HG03196 (cell line): ENCODE data around the gene ATP10B.
"Not testable (repeated sequence)": the region's sequence is repeated elsewhere in the genome, so short reads cannot be mapped to it uniquely, and the experiment has no call there.

Experiments used
- ATAC-seq: cut with Tn5 transposase; IDR thresholded peaks from one replicate; pipeline ENCODE4 v1.9.1; 2021; ENCODE audit not compliant: unreplicated experiment

The ATP10B gene

GRCh38 chr5:160833806-160834205, 18.2 kb downstream of the ATP10B start:
- ATAC-seq: no peak

DNA sequence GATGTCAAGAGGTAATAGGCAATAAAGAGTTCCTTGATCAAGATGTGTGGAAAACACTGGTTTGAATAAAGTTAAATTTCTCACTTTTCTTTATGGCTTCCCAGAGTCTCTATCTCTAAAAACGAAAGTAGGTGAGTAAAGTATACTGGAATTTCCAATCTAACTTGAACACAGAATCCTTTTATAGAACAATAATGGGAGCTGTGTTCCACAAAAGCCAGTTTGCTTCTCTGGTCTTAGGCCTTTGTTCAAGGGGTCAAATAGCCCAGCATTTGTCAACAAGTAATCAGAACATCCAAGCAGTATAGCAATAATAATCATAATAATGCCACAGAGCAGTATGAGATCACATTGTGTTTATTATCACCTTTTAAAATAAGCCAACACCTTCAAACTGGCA, 20.2 kb downstream of the ATP10B start:
- ATAC-seq: no peak

GRCh38 chr5:160824301-160825001, 27.6 kb downstream of the ATP10B start:
- ATAC-seq: no peak

DNA sequence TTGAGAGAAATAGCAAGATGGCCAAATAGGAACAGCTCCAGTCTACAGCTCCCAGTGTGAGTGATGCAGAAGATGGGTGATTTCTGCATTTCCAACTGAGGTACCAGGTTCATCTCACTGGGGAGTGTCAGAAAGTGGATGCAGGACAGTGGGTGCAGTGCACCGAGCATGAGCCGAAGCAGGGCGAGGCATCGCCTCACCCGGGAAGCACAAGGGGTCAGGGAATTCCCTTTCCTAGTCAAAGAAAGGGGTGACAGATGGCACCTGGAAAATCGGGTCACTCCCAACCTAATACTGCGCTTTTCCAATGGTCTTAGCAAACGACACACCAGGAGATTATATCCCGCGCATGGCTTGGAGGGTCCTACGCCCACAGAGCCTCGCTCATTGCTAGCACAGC, 39.0 kb downstream of the ATP10B start:
- ATAC-seq: not testable (repeated sequence)

- ATAC-seq: no peak
These were observed 46.6 kb downstream of the ATP10B start for GRCh38 chr5:160805376-160805775.

GRCh38 chr5:160802592-160802991, 49.4 kb downstream of the ATP10B start:
- no peak for ATAC-seq

DNA sequence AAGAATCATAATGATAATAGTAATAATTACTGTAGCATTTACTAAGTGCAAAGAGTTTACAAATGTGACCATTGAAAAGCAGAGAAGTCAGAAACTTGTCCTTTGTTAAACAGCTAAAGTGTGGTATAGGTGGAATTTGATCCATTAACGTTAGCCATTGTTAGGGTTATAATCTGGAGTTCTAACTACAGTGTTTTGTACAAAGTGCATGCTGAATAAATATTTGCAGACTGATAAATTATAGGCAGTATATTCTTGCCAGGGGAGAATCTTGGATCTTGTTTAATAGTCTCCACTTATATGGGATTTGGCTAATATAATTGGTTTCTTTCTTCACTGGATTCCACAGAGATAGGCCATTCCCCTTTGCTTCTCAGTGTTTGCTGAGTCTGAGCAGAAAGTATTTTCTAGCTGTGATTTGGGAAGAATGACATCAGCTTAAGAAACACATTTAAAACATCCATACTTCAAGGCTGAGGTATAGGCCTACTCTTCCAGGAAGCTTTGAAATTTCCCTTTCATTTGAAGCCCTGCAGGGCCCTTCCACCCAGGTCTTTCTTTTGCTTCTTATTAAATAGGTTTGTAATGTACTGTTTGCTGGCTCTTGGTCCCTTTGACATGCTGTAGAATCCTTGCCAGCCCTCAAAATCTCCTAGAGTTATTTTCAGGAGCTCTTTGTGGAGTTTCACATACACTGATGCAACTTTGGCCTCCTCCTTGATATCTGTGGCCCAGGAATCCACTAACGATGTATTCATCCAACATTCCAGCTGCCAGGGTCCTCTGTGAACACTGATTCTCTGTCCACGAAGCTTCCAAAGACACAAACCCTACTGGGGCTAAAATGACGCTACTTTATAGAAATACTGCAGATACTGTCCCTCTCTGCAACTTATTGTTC, 51.4 kb downstream of the ATP10B start:
- ATAC-seq: no peak

DNA sequence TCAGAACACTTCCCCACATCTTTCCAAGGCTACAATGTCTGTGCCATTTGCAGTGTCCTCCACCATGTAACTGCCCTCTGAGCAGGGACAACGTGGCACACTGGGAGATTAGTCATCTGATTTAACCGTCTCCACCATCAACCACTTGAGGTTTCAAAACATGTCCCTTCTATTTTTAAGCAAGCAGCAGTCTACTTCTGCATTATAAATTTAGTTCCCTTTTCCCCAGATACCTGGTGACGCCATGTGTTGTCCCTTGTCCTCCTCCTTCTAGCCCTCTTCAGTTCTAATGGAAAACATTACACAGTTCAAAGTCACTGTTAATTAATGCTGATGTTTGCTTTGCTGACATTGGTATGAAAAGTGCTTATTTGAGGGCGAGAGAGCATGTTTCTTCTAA, 52.8 kb downstream of the ATP10B start:
- peak; percentile 63 for ATAC-seq

DNA sequence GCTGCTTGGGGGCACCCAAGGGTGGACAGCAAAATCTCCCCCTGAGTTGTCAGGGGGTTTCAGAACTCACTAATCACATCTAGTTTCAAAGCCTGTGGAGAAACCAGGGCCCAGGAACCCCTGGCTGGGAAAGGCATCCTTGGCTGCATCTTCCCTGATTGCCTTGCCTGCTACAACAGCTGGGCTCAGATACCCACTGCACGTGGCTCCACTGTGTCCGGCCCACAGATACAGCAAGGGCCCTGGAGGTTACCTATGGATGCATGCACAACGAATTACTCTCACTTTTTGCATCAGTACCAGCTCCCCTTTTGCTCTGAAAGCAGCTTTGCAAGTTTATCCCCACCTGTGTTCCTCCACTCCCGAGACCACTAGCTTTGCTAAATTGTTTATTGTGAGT, 55.0 kb downstream of the ATP10B start:
- no peak for ATAC-seq

DNA sequence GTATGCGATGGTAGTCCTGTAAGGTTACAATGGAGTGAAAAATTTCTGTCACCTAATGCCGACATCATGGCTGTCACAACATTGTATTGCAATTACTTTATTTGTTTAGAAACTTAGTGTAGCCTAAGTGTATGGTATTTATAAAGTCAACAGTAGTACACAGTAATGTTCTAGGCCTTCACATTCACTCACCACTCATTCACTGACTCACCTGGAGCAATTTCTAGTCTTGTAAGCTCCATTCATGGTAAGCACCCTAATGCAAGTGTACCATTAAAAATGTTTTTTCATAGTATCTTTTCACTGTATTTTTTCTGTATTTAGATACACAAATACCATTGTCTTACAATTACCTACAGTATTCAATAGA, 58.5 kb downstream of the ATP10B start:
- no peak for ATAC-seq

DNA sequence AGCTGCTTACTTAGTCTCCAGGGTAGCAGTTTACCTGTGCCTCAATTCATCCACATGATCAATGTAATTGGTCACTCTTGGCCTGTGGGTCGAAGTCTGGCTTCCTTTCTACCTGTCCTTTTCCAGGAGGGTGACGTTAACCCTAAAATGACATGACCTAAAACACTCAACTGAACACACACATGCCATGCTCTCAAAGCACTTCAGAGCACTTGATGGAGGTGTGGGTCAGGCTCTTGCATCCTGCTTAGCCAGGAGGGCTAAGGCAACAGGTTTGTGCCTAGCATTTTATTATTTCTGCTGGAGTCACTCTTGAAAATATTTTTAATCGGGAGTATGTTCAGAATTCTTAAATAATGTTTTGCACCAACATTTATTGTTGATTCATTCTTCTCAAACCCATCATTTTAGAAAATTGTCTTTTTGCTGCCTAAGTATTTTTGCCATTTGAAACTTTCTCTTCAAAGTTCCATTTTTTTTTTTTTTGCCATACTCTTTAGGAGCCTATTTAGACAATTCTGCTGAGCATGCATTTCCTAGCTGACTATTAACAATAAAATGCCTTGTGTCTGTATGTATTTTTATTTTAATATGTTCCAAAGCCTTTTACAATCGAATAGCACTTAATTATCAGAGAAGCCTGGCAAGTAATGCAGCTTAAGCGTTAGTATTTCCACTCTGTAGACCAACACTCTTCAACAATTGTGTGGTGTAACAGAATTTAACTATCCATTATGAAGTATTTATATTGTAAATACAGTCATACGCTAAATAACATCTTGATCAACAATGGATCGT, 59.1 kb downstream of the ATP10B start:
- ATAC-seq: no peak

- no peak for ATAC-seq
These were observed 59.7 kb downstream of the ATP10B start for GRCh38 chr5:160792281-160792680.

DNA sequence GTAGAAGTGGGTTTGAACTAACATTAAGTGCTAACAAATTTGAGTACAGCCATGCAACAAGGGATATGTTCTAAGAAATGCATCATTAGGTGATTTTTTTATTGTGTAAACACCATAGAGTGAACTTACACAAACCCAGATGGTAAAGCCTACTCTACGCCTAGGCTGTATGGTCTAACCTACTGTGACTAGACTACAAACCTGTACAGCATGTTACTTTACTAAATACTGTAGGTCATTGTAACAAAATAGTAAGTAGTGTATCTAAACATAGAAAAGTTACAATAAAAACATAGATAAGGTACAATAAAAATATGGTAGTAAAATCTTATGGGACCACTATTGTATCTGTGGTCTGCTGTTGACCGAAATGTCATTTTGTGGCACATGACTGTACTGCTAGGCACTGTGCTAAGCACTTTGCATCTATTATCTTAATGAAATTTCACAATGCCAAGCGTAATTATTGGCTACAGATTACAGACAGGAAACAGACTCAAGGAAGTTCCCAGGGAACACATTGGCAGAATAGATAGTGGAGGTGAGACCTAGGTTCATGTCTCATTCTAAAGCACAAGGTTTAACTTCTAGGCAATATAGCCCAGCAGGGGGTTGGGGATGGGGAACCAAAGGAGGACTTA, 62.7 kb downstream of the ATP10B start:
- no peak for ATAC-seq

DNA sequence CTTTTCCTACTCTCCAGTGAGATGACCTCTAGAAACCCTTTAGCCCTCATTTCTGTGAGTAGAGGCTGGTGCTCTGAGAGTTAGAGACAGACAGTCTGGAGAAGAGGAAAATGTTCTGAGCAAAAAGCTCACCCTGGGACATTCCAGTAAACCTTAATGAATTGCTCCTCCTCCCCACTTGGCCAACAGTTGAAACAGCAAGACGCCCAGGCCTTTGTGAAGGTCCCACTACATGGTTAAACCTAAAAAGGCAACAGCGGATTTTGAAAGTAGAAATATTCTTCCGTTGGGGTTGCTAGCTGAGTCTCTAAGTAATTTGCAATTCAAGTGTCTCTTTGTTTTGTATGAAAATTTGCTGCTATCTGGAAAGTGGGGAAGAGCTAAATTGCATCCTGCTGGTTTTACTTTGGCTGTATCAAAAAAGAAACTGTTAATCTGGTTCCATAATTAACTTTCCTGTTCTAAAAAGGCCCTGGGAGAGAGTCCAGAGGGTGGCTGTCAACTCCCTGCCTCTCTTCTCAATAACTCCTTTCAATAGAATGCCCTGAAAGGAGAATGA, 63.8 kb downstream of the ATP10B start:
- no peak for ATAC-seq

- no peak for ATAC-seq
These were observed 64.8 kb downstream of the ATP10B start for GRCh38 chr5:160787240-160787639.

DNA sequence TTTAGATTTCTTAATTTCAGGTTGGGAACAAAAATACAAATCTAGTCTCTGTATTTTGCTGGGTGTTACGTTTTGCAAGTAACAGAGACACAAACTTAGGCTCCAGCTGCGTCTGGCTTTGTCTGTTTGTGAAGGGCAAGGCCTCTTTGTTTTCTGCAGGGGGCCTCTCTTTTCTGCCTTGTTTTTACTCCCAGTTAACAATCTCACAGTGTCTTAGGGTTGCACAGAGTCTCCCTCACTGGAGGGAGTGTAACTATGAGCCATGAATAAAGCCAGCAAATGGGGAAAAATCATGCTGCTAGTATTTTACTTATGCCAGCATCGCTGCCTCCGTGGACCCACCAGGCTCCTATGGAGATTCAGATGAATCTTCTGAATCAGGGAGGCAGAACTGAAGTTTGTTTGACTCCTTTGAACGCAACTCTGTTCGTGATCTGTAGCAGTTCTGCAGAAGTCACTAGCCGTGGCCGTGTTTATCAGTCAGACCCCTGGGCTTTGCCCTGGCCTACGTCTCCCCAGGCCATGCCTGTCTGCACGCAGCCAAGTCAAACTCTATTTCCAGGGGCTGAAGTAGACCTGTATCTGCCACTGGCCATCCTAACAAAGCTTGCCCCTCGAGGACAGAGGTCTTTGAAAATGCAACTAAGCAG, 77.2 kb downstream of the ATP10B start:
- ATAC-seq: no peak

- ATAC-seq: no peak
These were observed 78.2 kb downstream of the ATP10B start for GRCh38 chr5:160773646-160774410.

DNA sequence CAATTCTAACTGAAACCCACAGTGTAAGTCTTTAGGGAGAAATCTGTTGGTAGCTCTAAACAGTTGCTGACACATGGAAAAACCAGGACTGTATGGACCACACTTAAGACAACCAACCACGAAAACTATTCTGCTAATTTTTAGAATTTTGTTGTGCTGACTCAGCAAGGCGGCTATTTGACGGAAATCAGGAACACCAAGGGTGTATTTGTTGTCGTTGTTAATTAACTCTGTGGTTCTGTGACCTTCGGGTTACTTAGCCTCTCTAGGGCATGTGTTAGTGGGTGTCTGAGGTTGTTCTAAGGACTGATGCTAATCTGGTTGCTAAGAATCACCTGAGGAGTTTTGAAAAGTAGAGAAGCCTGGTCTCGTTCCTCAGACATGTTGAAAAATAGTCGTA, 79.2 kb downstream of the ATP10B start:
- no peak for ATAC-seq

GRCh38 chr5:160770718-160771117, 81.3 kb downstream of the ATP10B start:
- no peak for ATAC-seq

DNA sequence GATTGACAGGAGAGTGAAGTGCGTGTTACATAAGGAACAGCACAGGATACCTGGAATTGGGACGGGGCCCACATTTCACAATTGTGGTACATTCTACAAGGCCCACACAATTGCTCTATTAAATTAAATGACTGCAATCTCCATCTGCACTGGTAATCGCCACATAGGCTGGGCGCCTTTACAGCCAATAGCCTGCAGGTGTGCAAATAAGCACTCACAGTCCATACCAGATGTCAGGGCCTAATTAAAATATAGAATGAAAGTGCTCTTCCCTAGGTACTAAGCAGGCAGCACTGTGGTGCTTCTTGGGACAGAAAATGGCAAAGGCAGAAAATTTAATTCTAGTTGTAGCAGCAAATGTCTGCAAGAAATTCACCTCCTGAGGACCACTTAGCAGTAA, 82.7 kb downstream of the ATP10B start:
- no peak for ATAC-seq
